Liver (tissue), 9 donors: ENCODE results near the gene AHRR. TPM values are rescaled to one million over a fixed set of nuclear protein-coding genes. Genes with fewer than 3 reads are reported as not detected.

ENCODE experiments used
- DNase-seq: peaks from one replicate; pipeline ENCODE4 v3.0.0-alpha.2; 2017; ENCODE audit warnings: low spot score
- H3K27ac ChIP-seq, 2 donors: one replicate each; pipeline ENCODE4 v1.7.0; 2013; ENCODE audit warnings: inconsistent platforms in 2 of 2, low read length in 2 of 2, control low read depth in 1 of 2, low read depth in 1 of 2, mild to moderate bottlenecking in 1 of 2
- H3K27me3 ChIP-seq, 4 donors: one replicate each; pipeline versions ENCODE4 v1.6.1 to v1.7.0; 2013; ENCODE audit warnings: low read length in 3 of 4, inconsistent platforms in 1 of 4, mild to moderate bottlenecking in 1 of 4, moderate library complexity in 1 of 4; ENCODE audit not compliant: control insufficient read depth in 4 of 4, insufficient read depth in 4 of 4
- H3K36me3 ChIP-seq, 4 donors: one replicate each; pipeline versions ENCODE4 v1.6.1 to v1.7.0; 2013; ENCODE audit warnings: low read length in 3 of 4, mild to moderate bottlenecking in 3 of 4, low read depth in 1 of 4, moderate library complexity in 1 of 4; ENCODE audit not compliant: control insufficient read depth in 4 of 4, insufficient read depth in 3 of 4
- H3K4me1 ChIP-seq, 4 donors: one replicate each; pipeline versions ENCODE4 v1.6.1 to v1.7.0; 2013; ENCODE audit warnings: low read length in 3 of 4, mild to moderate bottlenecking in 3 of 4, moderate library complexity in 1 of 4; ENCODE audit not compliant: control insufficient read depth in 4 of 4, insufficient read depth in 4 of 4
- H3K4me3 ChIP-seq, 3 donors: one replicate each; pipeline versions ENCODE4 v1.6.1 to v1.7.0; 2013; ENCODE audit warnings: low read length in 3 of 3, control low read depth in 1 of 3, low read depth in 1 of 3, mild to moderate bottlenecking in 1 of 3
- H3K9ac ChIP-seq, 2 donors: one replicate each; pipeline ENCODE4 v1.7.0; 2013; ENCODE audit warnings: low read length in 2 of 2, mild to moderate bottlenecking in 2 of 2, moderate library complexity in 2 of 2, control low read depth in 1 of 2, low read depth in 1 of 2
- H3K9me3 ChIP-seq, 4 donors: one replicate each; pipeline versions ENCODE4 v1.6.1 to v1.7.0; 2013; ENCODE audit warnings: low read length in 3 of 4; ENCODE audit not compliant: control insufficient read depth in 4 of 4
- ATF3 ChIP-seq: IDR thresholded peaks from 2 replicates; pipeline ENCODE4 v1.6.1; 2016; ENCODE audit warnings: antibody characterized with exemption
- CTCF ChIP-seq: fragments of 150-350 bp; IDR thresholded peaks from 2 replicates; pipeline ENCODE4 v1.5.1; 2017; ENCODE audit warnings: improper control_type of control experiment, low read depth, low read length; ENCODE audit not compliant: missing input control
- EGR1 ChIP-seq, 2 donors: IDR thresholded peaks; 2 replicates each; pipeline ENCODE4 v1.6.1; 2016 to 2018; ENCODE audit warnings: antibody characterized with exemption in 2 of 2, low read depth in 2 of 2
- FOXA1 ChIP-seq: IDR thresholded peaks from 2 replicates; pipeline ENCODE4 v1.6.1; 2016; ENCODE audit warnings: antibody characterized with exemption
- FOXA2 ChIP-seq: IDR thresholded peaks from 2 replicates; pipeline ENCODE4 v1.6.1; 2016; ENCODE audit warnings: antibody characterized with exemption
- GABPA ChIP-seq, 2 donors: IDR thresholded peaks in 1 of 2; conservative IDR thresholded peaks in 1 of 2; 2 replicates each; pipeline ENCODE4 v1.6.1; 2016; ENCODE audit warnings: antibody characterized with exemption in 2 of 2, mild to moderate bottlenecking in 1 of 2, moderate library complexity in 1 of 2
- HNF4A ChIP-seq, 2 donors: conservative IDR thresholded peaks; 2 replicates each; pipeline ENCODE4 v1.6.1; 2016; ENCODE audit warnings: antibody characterized with exemption in 2 of 2, mild to moderate bottlenecking in 2 of 2
- HNF4G ChIP-seq: IDR thresholded peaks from 2 replicates; pipeline ENCODE4 v1.6.1; 2016; ENCODE audit warnings: antibody characterized with exemption
- JUND ChIP-seq, 2 donors: IDR thresholded peaks; 2 replicates each; pipeline ENCODE4 v1.6.1; 2016; ENCODE audit warnings: antibody characterized with exemption in 2 of 2
- MAX ChIP-seq: IDR thresholded peaks from 2 replicates; pipeline ENCODE4 v1.6.1; 2016; ENCODE audit warnings: antibody characterized with exemption
- NR2F2 ChIP-seq: IDR thresholded peaks from 2 replicates; pipeline ENCODE4 v1.6.1; 2016; ENCODE audit warnings: antibody characterized with exemption
- RAD21 ChIP-seq, 2 donors: IDR thresholded peaks; 2 replicates each; pipeline ENCODE4 v1.6.1; 2016; ENCODE audit warnings: antibody characterized with exemption in 2 of 2, mild to moderate bottlenecking in 2 of 2
- REST ChIP-seq: IDR thresholded peaks from 2 replicates; pipeline ENCODE4 v1.6.1; 2016; ENCODE audit warnings: antibody characterized with exemption, mild to moderate bottlenecking
- RXRA ChIP-seq, 2 donors: IDR thresholded peaks; 2 replicates each; pipeline ENCODE4 v1.6.1; 2017 to 2018; ENCODE audit warnings: antibody characterized with exemption in 2 of 2, mild to moderate bottlenecking in 1 of 2
- SP1 ChIP-seq: IDR thresholded peaks from 2 replicates; pipeline ENCODE4 v1.6.1; 2018; ENCODE audit warnings: antibody characterized with exemption, mild to moderate bottlenecking
- TAF1 ChIP-seq: conservative IDR thresholded peaks from 2 replicates; pipeline ENCODE4 v1.6.1; 2016; ENCODE audit warnings: antibody characterized with exemption, mild to moderate bottlenecking
- YY1 ChIP-seq: IDR thresholded peaks from 2 replicates; pipeline ENCODE4 v1.6.1; 2016; ENCODE audit warnings: antibody characterized with exemption, mild to moderate bottlenecking
- ZBTB33 ChIP-seq: IDR thresholded peaks from 2 replicates; pipeline ENCODE4 v1.6.1; 2016; ENCODE audit warnings: antibody characterized with exemption
- WGBS: extraction: QIAGEN DNeasy Blood & Tissue Kit; methylation state at CpG from one replicate; pipeline ENCODE4 v1.1.7; 2013; 5-methylcytosine and 5-hydroxymethylcytosine counted together
- polyA plus RNA-seq, 2 donors: library from polyadenylated mRNA; stranded (reverse) in 1 of 2; unstranded in 1 of 2; fragments of 200-250 nt in 1 of 2; fragments of >200 nt in 1 of 2; fragmentation: Nextera tagmentation in 1 of 2; extraction: Ambion mirVana in 1 of 2; gene quantifications; one replicate each; pipeline versions ENCODE4 v1.2.1 to v1.2.3, GENCODE V29; 2013 to 2015
- total RNA-seq, 2 donors: library from RNA; depleted of rRNA; stranded (reverse); fragments of >200 nt; gene quantifications; one replicate each; pipeline ENCODE4 v1.2.3, GENCODE V29; 2014
- donor health status: healthy.
- donor health status: healthy.
- donor health status: healthy.
- donor health status: healthy.
- donor health status: healthy.

AHRR gene
- total and polyA plus RNA-seq, 4 donors = 0.15 to 0.47 (median 0.24) TPM

GRCh38 chr5:400282-401145 lies 79.0 kb downstream of the AHRR start:
- no peak overlapping the region for H3K9ac ChIP-seq
- H3K4me3 ChIP-seq = no peak overlapping the region
- H3K27ac ChIP-seq = no peak overlapping the region
- no peaks in the 10 kb centered on the region for H3K36me3 ChIP-seq
- TF ChIP-seq REST = no peak
- TF ChIP-seq RXRA (IDR thresholded peaks at IDR 0.05) = no peak
- no peak for TF ChIP-seq CTCF
- no peak for TF ChIP-seq TAF1
- no peak for TF ChIP-seq GABPA (IDR thresholded peaks at IDR 0.05 in 1 of 2, conservative IDR thresholded peaks at IDR 0.05 in 1 of 2)
- no peak for TF ChIP-seq FOXA2
- no peak for TF ChIP-seq SP1
- no peak for TF ChIP-seq FOXA1
- TF ChIP-seq YY1 = no peak
- no peak for TF ChIP-seq JUND (IDR thresholded peaks at IDR 0.05)
- TF ChIP-seq HNF4A (conservative IDR thresholded peaks at IDR 0.05) = no peak
- TF ChIP-seq MAX = no peak
- TF ChIP-seq HNF4G = no peak
- no peak for TF ChIP-seq ZBTB33
- no peak for TF ChIP-seq ATF3
- TF ChIP-seq EGR1 (IDR thresholded peaks at IDR 0.05; ENCODE audit: low read depth in 2 of 2) = no peak
- no peak for TF ChIP-seq RAD21 (IDR thresholded peaks at IDR 0.05)
- no peak for TF ChIP-seq NR2F2
- peaks cover 0 to 2% (median 0%) of the 10 kb centered on the region in 4 donors for H3K4me1 ChIP-seq
- 57% methylated on average over 26 of the region's 26 CpGs for WGBS
- DNase-seq = no peak
- no peaks in the 10 kb centered on the region for H3K27me3 ChIP-seq
- no peaks in the 10 kb centered on the region for H3K9me3 ChIP-seq
